ENCODE measurements around the gene SSH2.

SSH2 gene

DNA sequence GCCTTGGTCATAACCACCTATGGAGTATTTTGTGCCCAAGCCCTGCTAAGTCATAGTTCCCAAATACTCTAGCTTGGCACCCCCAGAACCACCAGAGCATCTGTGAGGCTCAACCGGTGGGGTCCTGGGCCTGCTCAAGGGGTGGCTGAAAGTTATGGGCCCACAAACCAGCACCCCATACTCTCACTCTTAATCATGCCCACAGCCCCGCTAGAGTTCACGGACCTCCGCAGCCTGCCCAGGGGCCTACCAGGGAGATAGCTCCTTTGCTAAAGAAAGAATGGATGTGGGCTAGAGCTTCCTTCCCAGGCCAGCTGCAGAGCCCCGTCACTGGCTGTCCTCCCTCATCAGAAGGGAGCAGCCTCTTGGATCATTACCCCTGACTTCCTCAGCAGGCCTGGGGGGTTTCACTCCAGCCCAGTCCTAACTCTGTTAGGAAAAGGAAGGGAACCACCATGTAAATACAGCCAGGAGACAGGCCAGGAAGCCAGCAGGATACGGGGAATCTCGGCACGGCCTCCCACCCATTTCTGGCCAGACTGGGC lies 341.9 kb downstream of the SSH2 start:
- no peak for DNase-seq (ENCODE audit: low spot score)

DNA sequence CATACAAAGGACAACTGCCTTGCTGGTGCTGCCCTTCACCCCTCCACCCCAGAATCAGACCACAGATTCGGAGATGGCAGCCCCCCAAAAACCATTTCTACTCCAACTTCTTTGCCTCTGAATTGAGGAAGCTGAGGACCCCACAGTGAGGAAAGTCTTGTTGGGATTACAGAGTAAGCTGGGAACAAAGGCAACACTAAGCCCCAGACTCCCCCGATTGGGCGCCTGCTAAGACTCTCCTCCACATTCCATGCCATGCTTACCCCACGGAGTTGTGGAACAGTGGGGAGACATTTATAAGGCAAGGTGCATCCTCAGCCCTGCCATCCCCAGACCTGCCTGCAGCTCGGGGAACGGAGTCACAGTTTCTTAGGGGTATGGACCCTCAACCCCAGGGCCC lies 342.4 kb downstream of the SSH2 start:
- DNase-seq (ENCODE audit: low spot score), result no peak

DNA sequence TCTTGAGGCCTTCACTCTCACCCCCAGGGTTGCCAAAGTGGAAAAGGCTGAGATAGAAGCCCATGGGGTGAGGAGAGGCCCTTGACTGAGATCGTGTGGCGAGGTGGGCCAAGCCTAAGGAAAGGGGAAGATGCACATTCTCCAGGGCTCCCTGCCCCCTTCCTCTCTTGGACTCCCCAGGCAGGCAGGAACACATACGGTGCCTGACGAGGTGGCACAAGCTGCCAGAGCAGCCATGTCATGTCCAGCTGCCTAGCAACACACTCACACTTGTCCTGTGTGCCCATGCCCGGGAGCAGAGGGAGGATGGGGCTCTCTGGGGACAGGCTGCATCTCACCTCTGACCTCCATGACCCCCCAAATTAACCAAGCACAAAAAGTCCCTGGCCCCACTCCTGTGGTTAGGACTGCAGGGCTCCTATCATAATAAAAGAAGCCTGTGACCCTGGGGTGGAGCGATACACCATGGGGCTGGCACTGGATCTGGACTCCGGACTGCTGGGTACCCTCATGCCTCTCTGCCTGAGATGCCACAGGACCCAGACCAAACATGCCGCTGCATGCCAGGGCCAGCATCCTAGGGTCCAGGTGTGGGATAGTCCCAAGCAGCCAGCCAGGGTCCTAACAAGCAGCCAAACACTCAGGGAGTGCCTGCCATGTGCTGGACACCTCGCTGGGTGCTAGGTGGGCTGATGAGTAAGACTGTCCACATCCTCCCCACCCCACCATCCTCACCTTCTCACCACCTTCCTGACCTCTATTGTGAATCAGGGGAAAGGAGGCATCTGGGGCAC lies 343.2 kb downstream of the SSH2 start:
- no peak for DNase-seq (ENCODE audit: low spot score)

DNA sequence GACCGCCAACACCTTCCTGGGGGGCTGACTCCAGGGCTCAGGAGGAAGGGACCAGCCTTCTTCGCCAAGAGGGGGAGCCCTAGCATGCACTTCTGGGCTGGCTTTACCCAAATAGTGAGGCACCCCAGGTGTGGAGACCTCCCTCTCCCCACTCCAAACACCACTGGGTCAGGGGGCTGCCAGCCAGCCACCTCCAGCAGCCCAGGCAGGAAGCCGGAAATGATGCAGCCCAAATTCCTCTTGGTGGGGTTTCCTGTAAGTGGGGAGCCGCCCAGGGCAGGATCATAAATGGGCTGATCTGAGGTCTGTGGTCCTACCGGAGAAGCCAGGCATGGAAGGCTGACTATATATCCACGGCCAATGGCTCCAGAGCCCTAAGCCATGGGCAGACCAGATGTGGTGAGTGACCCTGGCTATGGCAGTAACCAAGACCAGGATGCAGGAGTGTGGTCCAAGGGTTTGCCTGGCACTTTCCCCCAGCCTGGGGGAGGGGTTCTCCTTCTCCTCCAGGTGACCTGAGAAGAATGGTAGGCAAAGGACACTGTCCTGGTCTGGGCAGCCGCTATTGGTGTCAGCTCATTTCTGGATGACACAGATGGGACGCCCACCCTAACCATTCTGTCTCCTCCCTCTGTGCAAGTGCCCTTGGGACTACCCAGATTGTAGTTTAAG lies 344.8 kb downstream of the SSH2 start:
- no peak for DNase-seq (ENCODE audit: low spot score)

DNA sequence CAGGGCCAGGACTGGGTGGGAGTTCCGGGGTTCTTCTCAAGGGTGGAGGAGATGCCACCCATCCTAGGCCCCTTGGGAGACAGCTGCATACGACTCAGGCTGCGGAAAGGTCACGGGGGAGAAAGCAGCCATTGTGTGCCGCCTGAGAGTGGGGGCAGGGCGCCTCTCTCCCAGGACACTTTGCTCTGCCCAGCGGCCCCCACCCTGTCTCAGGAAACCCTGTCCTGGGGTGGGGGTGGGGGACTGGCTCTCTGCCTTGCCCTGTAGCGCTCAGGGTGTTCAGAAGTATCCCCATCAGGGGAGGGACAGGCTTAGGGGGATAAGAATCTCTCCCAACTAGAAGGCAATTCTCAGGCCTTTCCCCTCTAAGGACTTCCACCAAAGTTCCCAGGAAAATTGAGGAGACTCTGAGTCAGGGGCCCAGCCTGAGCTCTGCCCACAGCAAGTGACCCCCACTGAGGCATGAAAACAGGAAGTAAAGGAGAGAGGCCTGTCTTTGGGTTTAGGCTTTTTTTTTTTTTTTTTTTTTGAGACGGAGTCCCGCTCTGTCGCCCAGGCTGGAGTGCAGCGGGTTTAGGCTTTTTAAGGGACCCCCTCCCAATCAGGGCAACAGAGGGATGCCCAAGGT lies 345.5 kb downstream of the SSH2 start:
- peak; percentile 87 for DNase-seq (ENCODE audit: low spot score)

DNA sequence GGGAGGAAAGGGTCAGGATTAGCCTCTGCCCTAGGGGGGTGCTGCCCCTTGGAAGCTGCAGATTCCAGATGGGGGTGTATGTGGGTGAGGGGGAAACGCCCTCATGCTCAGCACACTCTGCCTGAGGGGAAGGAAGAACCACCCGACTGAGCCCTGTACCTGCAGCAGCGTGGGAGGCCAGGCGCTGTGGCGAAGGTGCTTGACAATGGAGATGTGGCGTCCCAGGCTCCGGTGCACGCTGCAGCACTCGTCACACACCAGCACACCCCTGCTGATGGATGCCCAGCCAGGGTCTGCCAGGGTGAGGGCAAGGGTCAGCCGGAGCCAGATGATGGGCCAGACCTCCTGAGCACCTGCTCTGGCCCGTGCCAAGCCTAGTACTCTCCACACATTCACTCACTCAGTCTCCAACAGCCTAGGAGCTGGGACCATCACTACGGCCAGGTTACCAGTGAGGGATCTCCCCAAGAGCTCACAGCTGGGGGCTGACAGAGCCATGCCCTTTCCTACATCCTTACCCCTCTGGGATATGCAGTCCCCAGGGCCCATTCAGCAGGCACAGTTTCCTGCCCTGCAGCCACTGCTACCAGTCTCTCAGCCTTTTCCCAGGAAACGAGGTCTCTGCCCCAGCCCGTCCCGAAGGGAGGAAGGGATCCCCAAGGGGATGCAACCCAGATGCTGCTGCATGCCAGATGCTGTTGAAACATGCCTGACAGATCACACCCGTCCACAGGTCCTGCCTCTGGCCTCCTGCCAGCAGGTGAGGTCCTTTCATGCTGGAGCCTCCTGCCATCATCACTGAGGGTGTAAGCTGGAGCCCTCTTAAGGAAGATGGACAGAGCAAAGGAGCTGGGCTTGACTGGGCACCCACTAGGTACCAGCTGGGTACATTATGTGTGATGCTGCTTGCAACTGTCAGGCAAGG lies 346.4 kb downstream of the SSH2 start:
- peak; percentile 27 for DNase-seq (ENCODE audit: low spot score)

DNA sequence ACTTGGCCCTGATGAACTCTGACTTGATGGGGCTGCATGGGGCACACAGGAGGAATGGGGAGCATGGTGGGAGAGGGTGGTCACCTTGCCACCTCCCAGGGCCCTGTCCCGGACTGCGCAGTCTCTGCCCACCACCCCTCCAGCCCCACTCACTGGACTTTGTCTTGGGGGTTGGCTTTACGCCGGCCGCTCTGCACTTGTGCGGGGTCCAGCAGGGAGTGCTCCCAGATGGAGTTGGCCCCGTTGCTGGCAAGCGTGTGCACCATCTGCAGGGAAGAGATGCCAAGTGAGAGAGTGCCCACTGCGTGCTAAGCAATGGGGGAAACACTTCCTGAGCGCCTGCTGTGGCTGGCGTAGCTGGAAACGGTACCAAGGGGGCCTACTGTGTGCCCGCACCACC lies 347.3 kb downstream of the SSH2 start:
- DNase-seq (ENCODE audit: low spot score), result peak; percentile 92

DNA sequence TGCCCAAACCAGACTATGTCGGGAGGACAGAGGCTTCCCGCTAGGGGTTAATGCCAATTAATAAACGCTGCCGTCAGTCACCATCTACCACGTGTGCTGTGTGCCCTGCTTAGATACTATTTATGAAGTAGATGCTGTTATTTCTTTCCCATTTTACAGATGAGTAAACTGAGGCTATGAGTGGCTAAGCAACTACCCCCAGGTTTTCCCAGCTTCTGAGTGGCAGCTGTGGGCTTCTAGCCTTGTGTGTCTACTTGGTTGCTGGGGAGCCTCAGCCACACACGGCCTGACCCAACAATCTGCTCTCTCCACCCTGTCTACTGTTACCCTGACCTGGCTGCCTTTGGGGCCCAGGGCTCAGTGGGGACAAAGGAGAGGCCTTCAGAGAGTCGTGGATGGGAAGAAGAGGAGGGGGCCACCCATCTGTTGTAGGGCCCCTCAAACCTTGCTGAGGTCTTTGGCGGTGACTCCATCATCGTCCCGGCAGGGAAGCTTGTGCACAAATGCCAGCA lies 347.7 kb downstream of the SSH2 start:
- DNase-seq (ENCODE audit: low spot score), result no peak

DNA sequence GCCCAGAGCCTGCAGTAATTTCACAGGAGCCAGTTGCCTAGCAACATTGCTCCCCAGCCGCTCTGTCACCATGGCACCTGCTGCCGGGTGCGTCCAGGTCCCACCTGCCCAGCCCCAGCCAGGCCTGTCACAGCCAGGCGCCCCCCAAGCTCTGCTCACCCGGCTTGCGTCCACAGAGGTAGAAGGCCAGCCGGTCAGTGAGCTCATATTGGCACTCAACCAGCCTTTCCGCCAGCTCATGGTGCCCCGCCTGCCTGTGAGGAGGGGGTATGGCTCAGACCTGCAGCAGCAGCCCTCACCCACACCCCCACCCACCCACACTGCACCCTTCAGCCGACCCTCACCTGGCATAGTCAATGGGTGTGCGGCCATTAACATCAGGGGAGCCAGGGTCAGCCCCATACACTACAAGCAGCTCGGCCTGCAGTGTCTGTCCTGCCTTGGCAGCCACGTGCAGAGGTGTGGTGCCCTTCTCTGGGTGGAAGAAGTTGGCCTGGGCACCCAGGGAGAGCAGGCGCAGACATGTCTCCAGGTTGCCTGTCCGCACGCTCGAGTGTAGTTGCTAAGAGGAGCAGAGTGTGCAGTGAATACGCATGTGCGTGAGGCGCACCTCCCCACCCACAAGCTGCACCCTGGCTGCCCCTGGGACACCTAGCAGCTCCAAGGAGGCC lies 348.3 kb downstream of the SSH2 start:
- DNase-seq (ENCODE audit: low spot score), result peak; percentile 8

DNA sequence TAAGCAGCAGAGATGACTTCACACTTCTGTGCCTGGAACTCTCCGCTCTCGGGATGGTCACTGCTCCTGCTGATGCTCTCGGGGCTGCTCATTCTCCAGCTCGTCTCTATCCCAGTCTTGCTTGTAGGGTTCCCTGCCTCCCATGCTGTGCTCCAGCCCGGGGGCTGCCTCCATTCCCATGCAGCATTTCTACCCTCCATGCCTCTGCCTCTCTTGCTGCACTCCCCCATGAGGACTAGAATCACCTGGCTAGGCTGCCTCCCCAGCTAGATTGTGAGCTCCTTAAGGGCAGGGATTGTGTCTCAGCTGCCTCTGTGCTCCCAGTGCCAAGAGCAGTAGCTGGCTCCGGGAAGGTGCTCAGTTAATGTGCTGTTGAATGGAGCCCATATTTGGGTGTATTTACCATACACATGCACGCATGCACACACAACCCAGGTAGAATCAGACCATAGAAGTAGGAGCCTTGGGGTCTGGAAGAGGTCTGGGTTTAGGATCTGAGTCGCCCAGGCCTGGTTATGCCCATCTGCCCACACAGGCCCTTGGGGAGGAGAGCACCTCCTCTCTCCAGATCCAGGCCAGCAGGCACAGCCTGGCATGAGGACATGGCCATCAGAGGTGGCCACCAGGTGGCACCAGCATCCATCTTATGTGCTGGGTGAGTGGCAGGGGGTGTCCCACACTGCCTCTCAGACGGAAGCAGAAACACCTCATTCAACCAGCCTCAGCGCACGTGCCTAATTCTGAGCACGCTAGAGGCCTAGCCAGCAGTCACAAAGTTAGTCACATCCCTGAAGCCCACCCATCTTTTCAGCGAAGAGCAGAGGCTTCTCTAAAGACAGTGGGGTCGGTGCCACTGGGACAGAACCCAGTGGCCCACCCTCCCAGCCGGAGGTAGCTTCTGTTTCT lies 349.9 kb downstream of the SSH2 start:
- DNase-seq (ENCODE audit: low spot score), result peak; percentile 87

DNA sequence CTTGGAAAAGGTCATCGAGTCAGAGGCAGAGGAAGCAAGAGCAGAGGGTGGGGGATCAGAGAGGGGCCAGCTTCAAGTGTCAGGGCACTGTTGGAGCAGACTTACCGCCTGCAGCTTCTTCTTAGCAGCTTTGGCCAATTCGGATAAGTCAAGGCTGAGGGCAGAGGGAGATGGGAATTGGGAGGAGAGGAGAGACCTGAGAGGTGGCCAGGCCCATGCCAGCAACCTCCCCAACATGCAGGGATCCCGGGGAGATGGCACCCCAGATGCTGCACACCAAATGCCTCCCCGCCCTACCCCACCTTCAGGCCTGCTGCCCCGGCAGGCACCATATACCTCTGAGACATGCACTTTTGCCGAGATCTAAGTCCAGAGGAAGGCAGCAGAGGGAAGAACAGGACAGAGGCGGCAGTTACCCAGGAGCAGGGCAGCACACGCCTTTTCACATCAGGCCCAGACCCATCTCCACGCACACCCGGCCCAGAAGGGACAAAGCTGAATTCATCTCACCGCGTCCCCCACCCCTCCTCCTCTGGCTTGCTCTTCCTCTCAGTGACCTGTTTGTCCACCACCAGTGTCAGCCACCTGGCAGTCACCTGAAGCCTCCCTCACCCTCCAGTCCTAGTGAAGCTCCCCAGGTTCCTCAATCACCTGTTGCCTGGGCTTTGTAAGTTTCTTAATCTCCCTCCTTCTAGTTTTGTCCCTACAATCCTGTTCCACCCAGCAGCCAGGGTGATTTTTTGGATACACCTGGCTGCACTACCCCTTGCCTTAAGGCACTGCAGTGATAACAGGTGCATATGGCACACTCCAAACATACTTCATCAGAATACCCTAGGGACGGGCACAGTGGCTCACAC lies 351.2 kb downstream of the SSH2 start:
- DNase-seq (ENCODE audit: low spot score), result peak; percentile 3

DNA sequence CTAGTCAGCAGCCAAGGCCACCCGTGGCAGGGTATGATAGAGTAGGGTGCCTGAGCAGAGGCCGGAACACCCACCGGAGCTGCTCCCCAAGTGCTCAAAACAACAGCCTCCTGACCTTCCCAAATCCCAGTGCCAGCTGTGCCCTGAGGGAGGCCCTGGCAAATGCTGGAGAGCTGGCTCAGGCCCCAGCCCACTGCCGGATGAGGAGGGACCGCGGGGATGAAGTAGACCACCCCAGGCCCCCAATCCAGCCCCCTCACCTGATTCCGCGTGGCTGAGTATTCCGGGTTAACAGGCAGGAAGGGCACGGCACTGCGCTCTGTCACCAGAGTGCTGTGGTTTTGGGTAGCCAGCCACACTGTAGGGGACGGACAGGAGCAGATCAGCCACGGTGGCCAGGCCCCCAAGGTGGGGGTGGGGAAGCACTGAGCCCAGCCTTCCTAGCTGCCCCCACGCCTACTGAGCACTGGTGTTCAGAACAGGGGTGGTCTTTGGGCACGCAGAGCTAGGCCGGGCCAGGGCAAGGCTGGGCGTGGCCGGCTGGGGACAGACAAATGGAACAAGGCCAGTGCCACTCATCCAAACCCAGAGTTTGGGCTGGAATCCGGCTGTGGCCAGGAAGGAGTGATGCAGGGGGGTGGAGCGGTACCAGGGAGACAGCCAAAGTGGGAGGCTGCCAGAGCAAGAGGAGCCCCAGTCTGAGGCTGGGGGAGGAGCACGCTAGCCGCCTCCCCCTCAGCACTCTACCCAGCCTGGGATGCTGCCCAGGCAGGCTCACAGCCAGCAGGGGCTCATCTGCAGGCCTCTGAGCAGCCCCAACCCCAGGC lies 352.4 kb downstream of the SSH2 start:
- DNase-seq (ENCODE audit: low spot score), result peak; percentile 77

DNA sequence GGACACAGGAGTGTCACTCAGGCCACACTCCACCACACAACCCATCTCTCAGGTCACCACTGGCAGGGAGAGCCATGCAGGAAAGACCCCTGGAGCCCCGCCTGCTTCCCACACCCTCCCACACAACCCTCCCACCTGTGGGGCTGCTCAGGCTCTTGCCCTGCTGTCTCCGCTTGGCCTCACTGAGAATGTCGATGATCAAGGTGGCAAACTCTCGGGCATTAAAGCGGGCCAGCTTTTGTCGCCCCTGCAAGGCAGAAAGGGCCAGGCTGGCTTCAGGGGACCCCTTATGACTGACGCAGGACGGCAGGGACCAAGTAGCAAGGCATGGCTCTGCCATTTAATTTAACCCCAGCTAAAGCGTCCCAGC lies 353.0 kb downstream of the SSH2 start:
- DNase-seq (ENCODE audit: low spot score), result no peak

DNA sequence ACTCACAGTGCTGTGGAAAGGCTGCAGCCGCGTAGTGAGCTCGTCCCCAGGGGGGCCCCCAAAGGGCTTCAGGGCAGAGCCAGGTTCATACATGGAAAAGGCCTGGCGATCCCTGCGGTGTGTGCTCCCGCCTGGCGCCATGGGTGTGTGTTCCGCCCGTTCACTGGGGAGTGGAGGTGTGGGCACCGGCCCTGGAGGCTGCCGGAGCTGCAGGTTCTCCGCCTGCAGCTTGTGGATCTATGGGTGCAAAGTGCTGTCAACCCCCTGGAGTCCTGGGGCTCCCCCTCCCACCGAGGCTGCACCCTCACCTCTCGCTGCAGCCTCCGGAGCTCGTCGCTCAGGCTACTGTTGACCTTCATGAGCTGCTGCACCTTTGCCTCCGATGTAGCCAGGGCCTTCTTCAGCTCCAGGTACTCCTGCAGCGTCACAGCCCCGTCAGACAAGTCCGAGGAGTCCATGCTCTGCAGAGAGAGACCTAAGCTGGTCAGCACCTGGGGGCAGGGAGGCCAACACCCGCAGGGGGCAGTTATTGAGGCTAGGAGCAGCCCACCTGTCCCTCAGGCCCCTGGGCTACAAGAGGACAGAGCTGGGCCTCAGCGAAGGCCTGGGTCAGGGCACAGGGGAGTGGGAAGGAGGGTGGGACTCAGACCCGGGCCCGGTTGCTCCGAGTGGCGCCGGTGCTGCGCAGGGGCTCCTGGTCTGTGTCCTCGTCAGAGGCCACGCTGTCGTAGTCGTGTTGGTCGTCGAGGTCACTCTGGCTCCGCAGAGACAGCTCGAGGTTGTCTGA lies 353.6 kb downstream of the SSH2 start:
- DNase-seq (ENCODE audit: low spot score), result no peak

Measured in globus pallidus (tissue), 1 donor.